Right lobe of liver (tissue), 6 donors: ENCODE measurements around the gene EXOSC9. TPM values are rescaled to one million over a fixed set of nuclear protein-coding genes. Genes with fewer than 3 reads are reported as not detected.

Source experiments
- ATAC-seq, 4 donors: fragments of 200-7000 bp; cut with Tn5 transposase; one replicate each; pipeline ENCODE4 v1.9.1; 2020; ENCODE audit warnings: mild to moderate bottlenecking in 4 of 4, moderate library complexity in 4 of 4
- DNase-seq, 3 donors: peaks; one replicate each; pipeline ENCODE4 v3.0.0-alpha.2; 2020
- H3K27ac ChIP-seq, 3 donors: fragments of 200-600 bp; one replicate each; pipeline ENCODE4 v1.8.0; 2022
- H3K27me3 ChIP-seq, 2 donors: fragments of 200-600 bp; one replicate each; pipeline ENCODE4 v1.8.0; 2022
- H3K36me3 ChIP-seq, 4 donors: fragments of 200-600 bp; sonication (generic) in 1 of 4; one replicate each; pipeline versions ENCODE4 v1.5.1 to v1.8.0; 2017 to 2022; ENCODE audit warnings: control low read depth in 1 of 4
- H3K4me1 ChIP-seq, 4 donors: fragments of 200-600 bp; sonication (generic) in 1 of 4; one replicate each; pipeline versions ENCODE4 v1.5.1 to v1.8.0; 2017 to 2022; ENCODE audit warnings: control low read depth in 1 of 4
- H3K4me3 ChIP-seq, 3 donors: fragments of 200-600 bp; one replicate each; pipeline ENCODE4 v1.8.0; 2022
- H3K9me3 ChIP-seq, 4 donors: fragments of 200-600 bp; sonication (generic) in 1 of 4; one replicate each; pipeline versions ENCODE4 v1.5.1 to v1.8.0; 2017 to 2022; ENCODE audit warnings: control low read depth in 1 of 4
- POLR2A ChIP-seq: fragments of 450-650 bp; IDR thresholded peaks from one replicate; pipeline ENCODE4 v1.6.1; 2017; ENCODE audit warnings: antibody characterized with exemption, mild to moderate bottlenecking
- WGBS: methylation state at CpG from one replicate; pipeline ENCODE4 v1.1.6; 2018; ENCODE audit warnings: low coverage, low lambda C conversion rate; ENCODE audit not compliant: insufficient coverage; ENCODE audit errors: missing lambda C conversion rate; 5-methylcytosine and 5-hydroxymethylcytosine counted together
- intact Hi-C, 2 donors: fragments of 100-400 bp; cut with DNase I; formaldehyde crosslinking; loops; one replicate each; pipeline versions ENCODE4 v1.11.2 to v1.14.1; 2022
- total RNA-seq, 6 experiments: library from RNA; depleted of rRNA in 2 of 6; stranded (reverse); fragments of >200 nt in 2 of 6; fragmentation: NEBNext Ultra II Directional in 3 of 6; extraction: Animal tissue kit (Norgen Biotek cat#: 25700) in 3 of 6; gene quantifications; one replicate each; pipeline versions ENCODE4 v1.1.0 to v1.2.4, GENCODE V29; 2016 to 2023
- TF ChIP-seq, protein P1 (sequence below), 4 donors: fragments of 200-600 bp in 3 of 4; fragments of 450-650 bp in 1 of 4; IDR thresholded peaks; one replicate each; pipeline versions ENCODE4 v1.5.1 to v1.8.0; 2016 to 2022; ENCODE audit warnings: antibody characterized with exemption in 4 of 4, mild to moderate bottlenecking in 2 of 4
- donor health status: DM: no; HTN: yes; CAD: no.
- donor health status: DM: no; HTN: no; CAD: no.
- donor health status: DM: no; HTN: no; CAD: no.
- donor health status: DM: no; HTN: yes; CAD: no.
- donor health status: DM: no; HTN: yes; CAD: no.

Gene EXOSC9
- total RNA-seq, 6 experiments from 2014 or later = 3.6 to 12.5 (median 6.5) TPM

DNA sequence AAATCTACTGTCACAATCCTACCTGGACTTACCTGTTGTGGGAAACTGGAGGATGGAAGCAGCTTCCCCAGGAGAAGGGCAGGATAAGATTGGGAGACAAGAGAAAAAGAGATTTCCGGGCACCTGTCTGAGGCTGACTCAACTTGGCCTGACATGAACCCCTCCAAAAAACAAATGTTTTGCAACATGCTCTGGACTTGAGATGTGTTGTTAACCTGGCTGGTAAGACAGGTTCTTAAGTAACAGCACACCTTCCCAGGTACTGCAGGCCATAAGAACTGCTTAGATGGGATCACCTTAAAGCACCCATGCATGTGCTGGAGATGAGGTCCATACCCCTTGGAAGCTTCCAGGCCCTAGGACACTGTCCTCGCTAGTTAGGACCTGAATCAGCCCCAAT lies 31.8 kb upstream of the EXOSC9 start:
- H3K27me3 ChIP-seq = peaks cover 0 to 13% of the 10 kb centered on the region in 2 donors
- no peak for TF ChIP-seq POLR2A
- TF ChIP-seq, protein P1, sequence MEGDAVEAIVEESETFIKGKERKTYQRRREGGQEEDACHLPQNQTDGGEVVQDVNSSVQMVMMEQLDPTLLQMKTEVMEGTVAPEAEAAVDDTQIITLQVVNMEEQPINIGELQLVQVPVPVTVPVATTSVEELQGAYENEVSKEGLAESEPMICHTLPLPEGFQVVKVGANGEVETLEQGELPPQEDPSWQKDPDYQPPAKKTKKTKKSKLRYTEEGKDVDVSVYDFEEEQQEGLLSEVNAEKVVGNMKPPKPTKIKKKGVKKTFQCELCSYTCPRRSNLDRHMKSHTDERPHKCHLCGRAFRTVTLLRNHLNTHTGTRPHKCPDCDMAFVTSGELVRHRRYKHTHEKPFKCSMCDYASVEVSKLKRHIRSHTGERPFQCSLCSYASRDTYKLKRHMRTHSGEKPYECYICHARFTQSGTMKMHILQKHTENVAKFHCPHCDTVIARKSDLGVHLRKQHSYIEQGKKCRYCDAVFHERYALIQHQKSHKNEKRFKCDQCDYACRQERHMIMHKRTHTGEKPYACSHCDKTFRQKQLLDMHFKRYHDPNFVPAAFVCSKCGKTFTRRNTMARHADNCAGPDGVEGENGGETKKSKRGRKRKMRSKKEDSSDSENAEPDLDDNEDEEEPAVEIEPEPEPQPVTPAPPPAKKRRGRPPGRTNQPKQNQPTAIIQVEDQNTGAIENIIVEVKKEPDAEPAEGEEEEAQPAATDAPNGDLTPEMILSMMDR (IDR thresholded peaks at IDR 0.05) = no peak
- no peak overlapping the region for H3K27ac ChIP-seq
- DNase-seq = no peak
- H3K9me3 ChIP-seq = no peaks in the 10 kb centered on the region
- no peak for ATAC-seq
- no peaks in the 10 kb centered on the region for H3K36me3 ChIP-seq
- H3K4me1 ChIP-seq = peaks cover 0 to 8% (median 0%) of the 10 kb centered on the region in 4 donors
- no peak overlapping the region for H3K4me3 ChIP-seq
- intact Hi-C loops = no loop called here
- WGBS = 76% methylated on average over 2 of the region's 2 CpGs

DNA sequence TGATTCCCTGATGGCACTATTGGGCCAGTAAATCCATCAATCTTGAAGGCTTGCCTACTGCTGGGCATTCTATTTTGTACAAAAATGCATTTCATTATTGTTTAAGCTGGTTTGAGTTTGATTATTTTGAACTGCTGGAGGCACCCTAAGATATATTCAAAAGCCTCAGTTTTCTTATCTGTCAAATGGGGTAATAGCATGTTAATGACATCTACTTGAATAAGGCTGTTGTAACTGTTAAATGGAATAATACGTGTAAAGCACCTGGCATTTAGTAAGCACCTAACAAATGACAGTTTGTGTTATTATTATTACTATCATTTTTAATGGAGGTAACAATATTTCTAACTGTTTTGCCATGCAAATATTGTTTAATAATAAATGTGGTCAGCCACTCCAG lies 29.3 kb upstream of the EXOSC9 start:
- Histone ChIP-seq H3K4me1 (no peaks in the 10 kb centered on the region), H3K27me3 (no peaks in the 10 kb centered on the region), H3K27ac (no peak overlapping the region), H3K36me3 (no peaks in the 10 kb centered on the region), H3K4me3 (no peak overlapping the region), H3K9me3 (no peaks in the 10 kb centered on the region)
- intact Hi-C loops = no loop called here
- TF ChIP-seq, protein P1 (IDR thresholded peaks at IDR 0.05) = no peak
- no peak for TF ChIP-seq POLR2A
- ATAC-seq (no peak), DNase-seq (no peak)
- 88% methylated on average over 1 of the region's 1 CpG for WGBS

DNA sequence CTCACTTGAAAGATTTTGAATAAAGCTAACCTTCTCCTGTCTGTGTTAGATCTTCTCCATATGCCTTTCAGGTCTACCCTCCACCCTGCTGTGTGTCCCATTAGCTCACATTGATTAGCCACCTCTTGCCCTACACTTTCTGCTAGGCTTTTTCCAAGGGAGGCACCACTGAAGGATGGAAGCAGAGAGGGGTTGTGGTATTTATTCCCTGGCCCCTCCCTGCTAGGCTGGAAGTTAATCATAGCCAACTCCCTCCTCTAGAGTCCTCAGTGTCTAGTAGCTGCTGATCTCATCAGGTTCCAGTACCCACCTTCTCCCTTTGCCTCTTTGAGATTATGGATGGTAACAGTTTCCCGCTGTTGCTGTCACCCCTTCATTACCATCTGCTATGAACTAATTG lies 27.2 kb upstream of the EXOSC9 start:
- 71% methylated on average over 1 of the region's 1 CpG for WGBS
- ATAC-seq = no peak

DNA sequence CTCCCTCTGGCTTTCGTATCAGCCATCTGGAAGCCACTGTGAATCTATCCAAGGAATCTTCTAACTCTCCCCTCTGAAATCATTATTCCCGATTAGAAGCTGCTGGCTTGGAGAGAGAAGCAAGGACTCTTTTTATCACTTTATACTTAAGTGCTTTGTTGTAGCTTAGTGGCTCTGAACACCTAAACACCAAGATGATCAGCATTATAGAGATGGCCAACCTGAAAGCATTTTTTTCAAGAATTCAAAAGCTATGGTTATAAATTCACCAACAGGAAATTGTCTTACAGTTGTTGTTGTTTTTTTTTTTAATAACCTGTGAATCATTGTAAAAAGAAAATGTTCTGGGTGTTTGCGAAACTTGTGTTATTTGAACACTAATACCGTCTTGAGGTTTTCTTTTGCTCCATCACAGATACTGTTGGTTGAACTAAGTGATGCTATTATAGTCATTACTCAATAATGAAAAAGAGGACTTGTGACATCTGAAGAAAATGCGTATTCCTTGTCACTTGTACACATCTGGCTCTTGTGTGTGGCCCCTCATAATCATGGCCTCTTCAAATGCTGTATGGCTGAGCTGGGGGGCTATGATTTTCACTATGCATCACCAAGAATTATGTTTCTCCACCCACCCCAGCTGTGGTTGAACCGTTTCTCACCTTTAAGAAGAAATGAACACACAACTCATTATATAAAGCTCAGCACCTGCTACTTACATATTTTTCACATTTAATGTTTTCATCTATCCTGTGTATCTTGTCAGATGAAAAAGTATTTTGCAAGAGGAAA lies 24.3 kb upstream of the EXOSC9 start:
- DNase-seq (no peak), ATAC-seq (no peak)
- TF ChIP-seq, protein P1 (IDR thresholded peaks at IDR 0.05) = no peak
- no peak for TF ChIP-seq POLR2A
- Histone ChIP-seq H3K4me1 (no peaks in the 10 kb centered on the region), H3K27me3 (no peaks in the 10 kb centered on the region), H3K27ac (no peak overlapping the region), H3K9me3 (no peaks in the 10 kb centered on the region), H3K36me3 (no peaks in the 10 kb centered on the region), H3K4me3 (no peak overlapping the region)
- 57% methylated on average over 6 of the region's 6 CpGs for WGBS
- intact Hi-C loops = no loop called here

More for the DNA sequence above, 27.2 kb upstream of the EXOSC9 start:
- no peak for TF ChIP-seq POLR2A
- TF ChIP-seq, protein P1 (IDR thresholded peaks at IDR 0.05) = no peak
- no peaks in the 10 kb centered on the region for H3K4me1 ChIP-seq
- intact Hi-C loops = no loop called here
- H3K36me3 ChIP-seq = no peaks in the 10 kb centered on the region
- H3K4me3 ChIP-seq = no peak overlapping the region
- no peaks in the 10 kb centered on the region for H3K27me3 ChIP-seq
- no peak overlapping the region for H3K27ac ChIP-seq
- H3K9me3 ChIP-seq = no peaks in the 10 kb centered on the region
- no peak for DNase-seq
